ENCODE results near the gene LYRM9. TPM values are rescaled to one million over a fixed set of nuclear protein-coding genes. Genes with fewer than 3 reads are reported as not detected.

Gene LYRM9
- total and polyA plus RNA-seq, 2 of the 8 experiments (the other 6 are each of a cell fraction or from before 2014, with no cell fraction given) = 4.3 to 5.2 TPM

GRCh38 chr17:27896701-27897100 lies 3.5 kb upstream of the LYRM9 start (continued):
- no peak for TF ChIP-seq FOSL1 (IDR thresholded peaks at IDR 0.05; ENCODE audit: insufficient read depth, low read depth, low read length)
- no peak for TF ChIP-seq SP2 (IDR thresholded peaks at IDR 0.05; ENCODE audit: low read length)

Measured in H1 (cell line).